ENCODE measurements around the gene HMCN2.
"Not testable (repeated sequence)": the region's sequence is repeated elsewhere in the genome, so short reads cannot be mapped to it uniquely, and the experiment has no call there.

HMCN2 gene

DNA sequence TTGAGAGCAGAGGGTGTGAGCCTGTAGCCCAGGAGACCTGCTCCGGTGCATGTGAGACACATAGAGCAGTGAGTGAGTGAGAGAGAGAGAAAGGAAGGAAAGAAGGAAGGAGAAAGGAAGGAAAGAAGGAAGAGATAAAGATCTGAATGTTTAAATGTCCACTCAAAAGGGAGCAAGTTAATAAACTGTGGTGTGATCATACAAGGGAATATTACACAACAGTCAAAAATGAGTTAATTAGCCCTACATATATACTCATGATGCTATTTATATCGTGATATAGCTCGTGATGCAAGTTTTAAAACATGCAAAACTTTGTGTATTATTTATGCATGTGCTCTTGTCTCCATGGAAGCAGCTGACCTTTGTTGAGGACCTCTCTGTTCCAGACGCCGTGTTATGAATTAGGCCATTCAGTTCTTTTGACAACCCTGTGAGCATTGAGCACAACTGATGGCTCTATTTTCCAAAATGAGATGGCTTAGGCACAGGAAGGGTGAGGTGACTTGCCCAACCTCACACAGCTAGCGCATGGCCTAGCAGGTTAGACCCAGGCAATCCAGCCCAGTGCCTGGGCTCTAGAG is 70.6 kb downstream of the HMCN2 start:
- no peaks in the 10 kb centered on the region for H3K9me3 ChIP-seq (replicated peaks; ENCODE audit: insufficient read depth, low read length)
- no peaks in the 10 kb centered on the region for H3K36me3 ChIP-seq (replicated peaks; ENCODE audit: insufficient read depth, low read length)
- H4K20me1 ChIP-seq (ENCODE audit: insufficient read depth, low read length), result no peaks in the 10 kb centered on the region
- H3K4me2 ChIP-seq (ENCODE audit: low read depth, low read length), result no peak overlapping the region
- H3K27me3 ChIP-seq (replicated peaks; ENCODE audit: insufficient read depth, low read length), result peaks cover 79% of the 10 kb centered on the region
- no peak overlapping the region for H3K4me3 ChIP-seq (ENCODE audit: low read length)
- no peak overlapping the region for H3K27ac ChIP-seq (ENCODE audit: low read length)
- no peaks in the 10 kb centered on the region for H3K9me2 ChIP-seq (replicated peaks; ENCODE audit: insufficient read depth, low read length)
- no peak overlapping the region for H2AFZ ChIP-seq (ENCODE audit: low read length)
- no peaks in the 10 kb centered on the region for H3F3A ChIP-seq (ENCODE audit: insufficient read depth, low read length)
- H3K4me1 ChIP-seq (ENCODE audit: low read length), result no peaks in the 10 kb centered on the region
- TF ChIP-seq EZH2phosphoT487 (IDR thresholded peaks at IDR 0.05; ENCODE audit: low read length) (no peak), EZH2 (optimal IDR thresholded peaks at IDR 0.05; ENCODE audit: low read depth, low read length) (no peak)
- TF ChIP-seq, protein P1, sequence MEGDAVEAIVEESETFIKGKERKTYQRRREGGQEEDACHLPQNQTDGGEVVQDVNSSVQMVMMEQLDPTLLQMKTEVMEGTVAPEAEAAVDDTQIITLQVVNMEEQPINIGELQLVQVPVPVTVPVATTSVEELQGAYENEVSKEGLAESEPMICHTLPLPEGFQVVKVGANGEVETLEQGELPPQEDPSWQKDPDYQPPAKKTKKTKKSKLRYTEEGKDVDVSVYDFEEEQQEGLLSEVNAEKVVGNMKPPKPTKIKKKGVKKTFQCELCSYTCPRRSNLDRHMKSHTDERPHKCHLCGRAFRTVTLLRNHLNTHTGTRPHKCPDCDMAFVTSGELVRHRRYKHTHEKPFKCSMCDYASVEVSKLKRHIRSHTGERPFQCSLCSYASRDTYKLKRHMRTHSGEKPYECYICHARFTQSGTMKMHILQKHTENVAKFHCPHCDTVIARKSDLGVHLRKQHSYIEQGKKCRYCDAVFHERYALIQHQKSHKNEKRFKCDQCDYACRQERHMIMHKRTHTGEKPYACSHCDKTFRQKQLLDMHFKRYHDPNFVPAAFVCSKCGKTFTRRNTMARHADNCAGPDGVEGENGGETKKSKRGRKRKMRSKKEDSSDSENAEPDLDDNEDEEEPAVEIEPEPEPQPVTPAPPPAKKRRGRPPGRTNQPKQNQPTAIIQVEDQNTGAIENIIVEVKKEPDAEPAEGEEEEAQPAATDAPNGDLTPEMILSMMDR (IDR thresholded peaks at IDR 0.05; ENCODE audit: low read length), result no peak
- no peak for DNase-seq
- no peaks in the 10 kb centered on the region for H3K79me2 ChIP-seq (ENCODE audit: low read length)
- H3K9ac ChIP-seq (ENCODE audit: low read length), result no peak overlapping the region

DNA sequence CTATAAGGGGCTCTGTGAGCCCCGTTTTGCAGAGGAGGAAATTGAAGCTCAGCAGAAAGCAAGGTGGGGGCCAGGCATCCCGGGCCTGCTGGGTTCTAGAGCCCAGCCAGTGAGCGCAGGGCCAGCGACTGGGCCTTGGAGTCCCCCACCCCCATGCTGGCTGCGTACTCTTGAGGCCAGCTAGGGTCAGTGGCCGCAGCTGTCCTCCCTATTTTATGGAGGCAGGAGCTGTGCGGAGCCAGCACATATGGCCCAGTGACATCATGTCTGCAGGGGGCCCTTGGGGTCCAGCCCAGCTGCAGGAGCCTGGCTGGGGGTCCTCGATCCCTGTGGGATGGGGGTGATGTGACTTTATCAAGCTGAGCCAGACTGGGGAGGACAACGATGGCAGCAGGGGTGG is 71.3 kb downstream of the HMCN2 start:
- no peak for DNase-seq
- no peak overlapping the region for H3K27ac ChIP-seq (ENCODE audit: low read length)
- no peak overlapping the region for H3K4me3 ChIP-seq (ENCODE audit: low read length)
- no peaks in the 10 kb centered on the region for H4K20me1 ChIP-seq (ENCODE audit: insufficient read depth, low read length)
- H3K9ac ChIP-seq (ENCODE audit: low read length), result no peak overlapping the region
- no peaks in the 10 kb centered on the region for H3K79me2 ChIP-seq (ENCODE audit: low read length)
- H2AFZ ChIP-seq (ENCODE audit: low read length), result no peak overlapping the region
- no peaks in the 10 kb centered on the region for H3K9me2 ChIP-seq (replicated peaks; ENCODE audit: insufficient read depth, low read length)
- no peaks in the 10 kb centered on the region for H3K4me1 ChIP-seq (ENCODE audit: low read length)
- no peaks in the 10 kb centered on the region for H3K9me3 ChIP-seq (replicated peaks; ENCODE audit: insufficient read depth, low read length)
- H3K27me3 ChIP-seq (replicated peaks; ENCODE audit: insufficient read depth, low read length), result peaks cover 76% of the 10 kb centered on the region
- H3F3A ChIP-seq (ENCODE audit: insufficient read depth, low read length), result no peaks in the 10 kb centered on the region
- H3K4me2 ChIP-seq (ENCODE audit: low read depth, low read length), result no peak overlapping the region
- no peaks in the 10 kb centered on the region for H3K36me3 ChIP-seq (replicated peaks; ENCODE audit: insufficient read depth, low read length)
- no peak for TF ChIP-seq EZH2phosphoT487 (IDR thresholded peaks at IDR 0.05; ENCODE audit: low read length)

DNA sequence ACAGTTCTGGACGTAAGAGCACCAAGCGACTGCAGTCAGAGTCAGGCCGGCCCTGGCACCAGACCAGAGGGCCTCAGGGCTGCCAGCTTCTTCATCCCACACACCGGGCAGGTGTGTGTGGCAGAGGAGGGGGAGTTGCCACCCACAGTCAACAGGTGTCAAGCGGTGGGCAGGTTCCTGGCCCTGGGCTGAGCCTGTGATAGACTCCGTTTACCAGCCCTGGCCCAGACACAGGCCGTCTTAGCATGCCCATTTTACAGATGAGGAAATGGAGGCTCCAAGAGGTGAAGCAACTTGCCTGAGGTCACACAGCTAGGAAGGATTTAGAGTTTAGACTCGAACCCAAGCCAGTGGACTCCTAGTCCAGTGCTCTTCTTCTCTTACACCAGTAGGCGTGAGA is 71.8 kb downstream of the HMCN2 start:
- Histone ChIP-seq H3K4me3 (ENCODE audit: low read length) (no peak overlapping the region), H3K27me3 (replicated peaks; ENCODE audit: insufficient read depth, low read length) (peaks cover 74% of the 10 kb centered on the region), H3K36me3 (replicated peaks; ENCODE audit: insufficient read depth, low read length) (no peaks in the 10 kb centered on the region), H3K9me2 (replicated peaks; ENCODE audit: insufficient read depth, low read length) (no peaks in the 10 kb centered on the region), H4K20me1 (ENCODE audit: insufficient read depth, low read length) (no peaks in the 10 kb centered on the region), H3F3A (ENCODE audit: insufficient read depth, low read length) (no peaks in the 10 kb centered on the region), H3K9me3 (replicated peaks; ENCODE audit: insufficient read depth, low read length) (no peaks in the 10 kb centered on the region), H3K27ac (ENCODE audit: low read length) (no peak overlapping the region), H3K9ac (ENCODE audit: low read length) (no peak overlapping the region), H2AFZ (ENCODE audit: low read length) (no peak overlapping the region), H3K79me2 (ENCODE audit: low read length) (no peaks in the 10 kb centered on the region), H3K4me1 (ENCODE audit: low read length) (no peaks in the 10 kb centered on the region), H3K4me2 (ENCODE audit: low read depth, low read length) (no peak overlapping the region)
- no peak for DNase-seq
- TF ChIP-seq EZH2 (optimal IDR thresholded peaks at IDR 0.05; ENCODE audit: low read depth, low read length), result no peak
- TF ChIP-seq, protein P1 (IDR thresholded peaks at IDR 0.05; ENCODE audit: low read length), result no peak
- TF ChIP-seq EZH2phosphoT487 (IDR thresholded peaks at IDR 0.05; ENCODE audit: low read length), result no peak

DNA sequence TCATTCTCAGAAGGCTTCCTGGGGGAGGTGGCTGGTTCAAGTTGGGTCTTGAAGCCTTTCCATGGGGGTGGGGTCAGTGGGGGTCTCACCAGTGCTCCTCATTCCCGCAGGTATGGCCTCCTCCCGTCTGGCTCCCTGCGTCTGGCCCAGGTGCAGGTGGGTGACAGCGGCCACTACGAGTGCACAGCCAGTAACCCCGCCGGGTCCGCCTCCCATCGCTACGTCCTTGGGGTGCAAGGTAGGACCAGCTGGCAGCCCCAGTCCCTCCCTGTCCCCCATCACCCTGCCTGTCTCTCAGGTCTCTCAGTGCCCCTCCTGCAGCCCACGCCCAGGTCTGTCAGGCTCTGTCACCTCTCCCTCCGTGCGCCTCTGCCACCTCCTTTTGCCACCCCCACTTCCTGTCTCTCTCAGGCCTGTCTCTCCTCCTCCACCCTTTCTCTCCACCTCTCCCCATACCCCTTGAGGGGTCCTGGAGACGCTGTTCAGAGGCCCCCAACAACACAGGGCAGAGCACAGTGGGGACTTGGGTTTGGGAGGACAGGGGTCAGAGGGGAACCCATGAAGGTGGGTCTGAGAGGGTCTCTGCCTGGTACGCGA is 72.3 kb downstream of the HMCN2 start:
- no peaks in the 10 kb centered on the region for H3K9me2 ChIP-seq (replicated peaks; ENCODE audit: insufficient read depth, low read length)
- no peak for DNase-seq
- no peaks in the 10 kb centered on the region for H3F3A ChIP-seq (ENCODE audit: insufficient read depth, low read length)
- no peak overlapping the region for H3K27ac ChIP-seq (ENCODE audit: low read length)
- H3K79me2 ChIP-seq (ENCODE audit: low read length), result no peaks in the 10 kb centered on the region
- no peak overlapping the region for H3K4me2 ChIP-seq (ENCODE audit: low read depth, low read length)
- no peaks in the 10 kb centered on the region for H3K9me3 ChIP-seq (replicated peaks; ENCODE audit: insufficient read depth, low read length)
- H3K27me3 ChIP-seq (replicated peaks; ENCODE audit: insufficient read depth, low read length), result peaks cover 74% of the 10 kb centered on the region
- H3K4me1 ChIP-seq (ENCODE audit: low read length), result no peaks in the 10 kb centered on the region
- no peak overlapping the region for H2AFZ ChIP-seq (ENCODE audit: low read length)
- H3K36me3 ChIP-seq (replicated peaks; ENCODE audit: insufficient read depth, low read length), result no peaks in the 10 kb centered on the region
- H4K20me1 ChIP-seq (ENCODE audit: insufficient read depth, low read length), result no peaks in the 10 kb centered on the region
- TF ChIP-seq EZH2phosphoT487 (IDR thresholded peaks at IDR 0.05; ENCODE audit: low read length), result no peak
- TF ChIP-seq EZH2 (optimal IDR thresholded peaks at IDR 0.05; ENCODE audit: low read depth, low read length), result no peak
- TF ChIP-seq, protein P1 (IDR thresholded peaks at IDR 0.05; ENCODE audit: low read length), result no peak
- H3K4me3 ChIP-seq (ENCODE audit: low read length), result no peak overlapping the region
- H3K9ac ChIP-seq (ENCODE audit: low read length), result no peak overlapping the region

DNA sequence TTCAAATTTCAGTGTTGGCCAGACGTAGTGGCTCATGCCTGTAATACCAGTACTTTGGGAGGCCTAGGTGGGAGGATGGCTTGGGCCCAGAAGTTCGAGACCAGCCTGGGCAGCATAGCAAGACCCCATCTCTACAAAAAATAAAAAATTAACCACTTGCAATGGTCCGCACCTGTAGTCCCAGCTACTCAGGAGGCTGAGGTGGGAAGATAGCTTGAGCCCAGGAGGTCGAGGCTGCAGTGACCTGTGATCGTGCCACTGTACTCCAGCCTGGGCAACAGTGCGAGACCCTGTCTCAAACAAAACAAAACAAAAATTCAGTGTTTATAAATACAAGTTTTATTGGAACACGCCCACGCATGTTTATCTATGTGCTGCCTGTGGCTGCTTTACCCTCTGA is 73.3 kb downstream of the HMCN2 start:
- not testable (repeated sequence) for H3K4me3 ChIP-seq (ENCODE audit: low read length); H3K4me2 ChIP-seq (ENCODE audit: low read depth, low read length); H4K20me1 ChIP-seq (ENCODE audit: insufficient read depth, low read length); H3K9ac ChIP-seq (ENCODE audit: low read length); H3K36me3 ChIP-seq (replicated peaks; ENCODE audit: insufficient read depth, low read length); H3K4me1 ChIP-seq (ENCODE audit: low read length); H2AFZ ChIP-seq (ENCODE audit: low read length); H3K9me2 ChIP-seq (replicated peaks; ENCODE audit: insufficient read depth, low read length); H3K27ac ChIP-seq (ENCODE audit: low read length); H3K79me2 ChIP-seq (ENCODE audit: low read length); H3K9me3 ChIP-seq (replicated peaks; ENCODE audit: insufficient read depth, low read length); H3F3A ChIP-seq (ENCODE audit: insufficient read depth, low read length); DNase-seq
- peaks cover 66% of the 10 kb centered on the region for H3K27me3 ChIP-seq (replicated peaks; ENCODE audit: insufficient read depth, low read length)
